ENCODE measurements around the gene CCIN. TPM values are rescaled to one million over a fixed set of nuclear protein-coding genes. Genes with fewer than 3 reads are reported as not detected.

Gene CCIN
- total RNA-seq, 2 donors from 2014 or later: 0.12 TPM; not detected in 1

DNA sequence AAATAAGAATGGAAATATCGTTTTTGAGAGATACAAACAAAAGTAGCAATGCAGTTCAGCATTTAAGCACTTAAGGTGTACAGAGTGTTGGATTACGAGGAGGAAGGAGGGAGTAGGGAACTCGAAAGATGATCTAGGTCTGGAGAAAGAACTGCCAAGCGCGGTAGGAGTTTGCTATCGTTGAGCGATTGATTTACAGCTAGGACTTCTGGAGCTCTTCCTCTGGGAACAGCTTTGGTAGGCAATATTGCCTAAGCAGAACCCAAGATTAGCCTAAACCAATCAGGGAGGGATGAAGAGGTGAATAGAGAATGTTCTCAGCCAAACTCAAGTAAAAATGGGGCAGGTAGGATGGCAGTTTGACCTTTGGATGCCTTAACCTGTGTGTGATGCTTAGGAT lies 22.5 kb downstream of the CCIN start:
- Mint-ChIP-seq H3K27me3 (ENCODE audit: low read depth) (peaks cover 13% of the 10 kb centered on the region), H3K27ac (peak overlapping the region; percentile 97), H3K4me1 (ENCODE audit: low read depth) (peaks cover 48% of the 10 kb centered on the region), H3K4me3 (peak overlapping the region; percentile 98 to 100), H3K36me3 (ENCODE audit: insufficient read depth in 2 of 2) (peaks cover 7 to 17% of the 10 kb centered on the region in 2 donors), H3K9me3 (no peaks in the 10 kb centered on the region)
- no peak for DNase-seq
- no peak for ATAC-seq (replicated peaks in 1 of 2)

GRCh38 chr9:36192196-36192595 lies 23.0 kb downstream of the CCIN start:
- no peak for ATAC-seq (replicated peaks in 1 of 2)
- peaks cover 7 to 17% of the 10 kb centered on the region in 2 donors for H3K36me3 Mint-ChIP-seq (ENCODE audit: insufficient read depth in 2 of 2)
- H3K4me1 Mint-ChIP-seq (ENCODE audit: low read depth): peaks cover 48% of the 10 kb centered on the region

GRCh38 chr9:36193023-36193422 lies 23.8 kb downstream of the CCIN start:
- peak overlapping the region; percentile 98 to 100 for H3K4me3 Mint-ChIP-seq
- peaks cover 13% of the 10 kb centered on the region for H3K27me3 Mint-ChIP-seq (ENCODE audit: low read depth)
- H3K4me1 Mint-ChIP-seq (ENCODE audit: low read depth): peaks cover 48% of the 10 kb centered on the region
- H3K36me3 Mint-ChIP-seq (ENCODE audit: insufficient read depth in 2 of 2): peaks cover 7 to 17% of the 10 kb centered on the region in 2 donors
- no peaks in the 10 kb centered on the region for H3K9me3 Mint-ChIP-seq
- DNase-seq (no peak), ATAC-seq (replicated peaks in 1 of 2) (no peak)
- H3K27ac Mint-ChIP-seq: peak overlapping the region; percentile 96

More at GRCh38 chr9:36192196-36192595, 23.0 kb downstream of the CCIN start:
- H3K27ac Mint-ChIP-seq: peak overlapping the region; percentile 97
- H3K4me3 Mint-ChIP-seq: peak overlapping the region; percentile 98 to 100
- peaks cover 13% of the 10 kb centered on the region for H3K27me3 Mint-ChIP-seq (ENCODE audit: low read depth)
- no peaks in the 10 kb centered on the region for H3K9me3 Mint-ChIP-seq
- DNase-seq: no peak

- DNase-seq: no peak
- Mint-ChIP-seq H3K4me3 (peak overlapping the region; percentile 98 to 100), H3K27ac (peak overlapping the region; percentile 96), H3K9me3 (no peaks in the 10 kb centered on the region), H3K27me3 (ENCODE audit: low read depth) (no peaks in the 10 kb centered on the region), H3K36me3 (ENCODE audit: insufficient read depth in 2 of 2) (peaks cover 9 to 20% of the 10 kb centered on the region in 2 donors), H3K4me1 (ENCODE audit: low read depth) (peaks cover 48% of the 10 kb centered on the region)
- ATAC-seq (replicated peaks in 1 of 2): no peak
Observed at GRCh38 chr9:36194326-36195000, 25.3 kb downstream of the CCIN start.

GRCh38 chr9:36204906-36205547 lies 35.8 kb downstream of the CCIN start:
- Mint-ChIP-seq H3K4me3 (no peak overlapping the region), H3K4me1 (ENCODE audit: low read depth) (peaks cover 47% of the 10 kb centered on the region), H3K9me3 (no peaks in the 10 kb centered on the region), H3K27me3 (ENCODE audit: low read depth) (no peaks in the 10 kb centered on the region), H3K36me3 (ENCODE audit: insufficient read depth in 2 of 2) (peaks cover 3 to 22% of the 10 kb centered on the region in 2 donors), H3K27ac (peak overlapping the region; percentile 79)
- DNase-seq (no peak), ATAC-seq (replicated peaks in 1 of 2) (no peak)

GRCh38 chr9:36207016-36207415 lies 37.8 kb downstream of the CCIN start:
- DNase-seq (no peak), ATAC-seq (replicated peaks in 1 of 2) (peak; percentile 17 to 30)
- H3K36me3 Mint-ChIP-seq (ENCODE audit: insufficient read depth in 2 of 2): peaks cover 5 to 26% of the 10 kb centered on the region in 2 donors
- H3K9me3 Mint-ChIP-seq: no peaks in the 10 kb centered on the region
- peak overlapping the region in 1 of 2 donors; percentile 81 for H3K4me3 Mint-ChIP-seq
- H3K27me3 Mint-ChIP-seq (ENCODE audit: low read depth): no peaks in the 10 kb centered on the region
- peak overlapping the region; percentile 95 for H3K27ac Mint-ChIP-seq
- H3K4me1 Mint-ChIP-seq (ENCODE audit: low read depth): peaks cover 54% of the 10 kb centered on the region

- Mint-ChIP-seq H3K36me3 (ENCODE audit: insufficient read depth in 2 of 2) (peaks cover 2 to 22% of the 10 kb centered on the region in 2 donors), H3K4me3 (peak overlapping the region; percentile 20 to 81), H3K9me3 (no peaks in the 10 kb centered on the region), H3K27me3 (ENCODE audit: low read depth) (no peaks in the 10 kb centered on the region), H3K4me1 (ENCODE audit: low read depth) (peaks cover 54% of the 10 kb centered on the region), H3K27ac (peak overlapping the region; percentile 95)
- peak; percentile 70 to 74 for ATAC-seq (replicated peaks in 1 of 2)
- no peak for DNase-seq
Observed at GRCh38 chr9:36207546-36208012, 38.4 kb downstream of the CCIN start.

DNA sequence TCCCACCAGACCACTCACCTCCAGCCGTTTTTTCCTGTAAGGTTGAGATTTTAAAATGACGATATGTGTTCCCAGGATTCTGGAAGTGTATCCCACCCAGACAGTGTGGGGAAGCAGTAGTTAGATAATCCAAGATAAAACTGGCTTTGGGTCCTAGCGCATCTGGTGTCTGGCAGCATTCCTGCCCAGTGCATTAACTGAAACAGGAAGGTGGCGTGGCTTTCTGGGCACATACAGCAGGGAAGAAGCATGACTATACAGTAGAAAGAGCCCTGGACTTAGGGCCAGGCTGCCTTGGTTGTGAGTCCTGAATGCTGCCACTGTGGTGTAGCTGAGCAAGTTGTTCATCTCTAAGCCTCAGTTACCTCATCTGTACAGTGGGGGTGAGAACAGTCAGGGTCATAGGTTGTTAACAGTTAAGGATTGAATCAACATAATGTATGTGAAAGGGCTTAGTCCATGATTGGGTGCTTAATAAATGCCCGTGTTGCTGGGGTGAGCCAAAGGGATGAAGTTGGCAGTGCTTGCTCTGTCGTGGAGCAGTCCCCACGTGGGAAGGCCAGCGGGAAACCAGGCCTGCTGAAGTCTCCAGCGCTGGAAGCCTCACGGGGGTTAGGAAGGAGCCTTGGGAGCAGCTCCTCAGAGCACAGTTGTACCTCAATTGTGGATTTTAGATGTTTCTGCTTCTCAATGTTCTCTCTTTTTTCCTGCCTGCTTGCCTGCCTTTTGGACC lies 39.5 kb downstream of the CCIN start:
- peak in 1 of 2 donors; percentile 20 for ATAC-seq (replicated peaks in 1 of 2)
- Mint-ChIP-seq H3K4me3 (peak overlapping the region in 1 of 2 donors; percentile 73), H3K9me3 (no peaks in the 10 kb centered on the region), H3K36me3 (ENCODE audit: insufficient read depth in 2 of 2) (peaks cover 2 to 22% of the 10 kb centered on the region in 2 donors), H3K27me3 (ENCODE audit: low read depth) (no peaks in the 10 kb centered on the region), H3K4me1 (ENCODE audit: low read depth) (peaks cover 60% of the 10 kb centered on the region), H3K27ac (peak overlapping the region; percentile 95)
- DNase-seq: no peak

DNA sequence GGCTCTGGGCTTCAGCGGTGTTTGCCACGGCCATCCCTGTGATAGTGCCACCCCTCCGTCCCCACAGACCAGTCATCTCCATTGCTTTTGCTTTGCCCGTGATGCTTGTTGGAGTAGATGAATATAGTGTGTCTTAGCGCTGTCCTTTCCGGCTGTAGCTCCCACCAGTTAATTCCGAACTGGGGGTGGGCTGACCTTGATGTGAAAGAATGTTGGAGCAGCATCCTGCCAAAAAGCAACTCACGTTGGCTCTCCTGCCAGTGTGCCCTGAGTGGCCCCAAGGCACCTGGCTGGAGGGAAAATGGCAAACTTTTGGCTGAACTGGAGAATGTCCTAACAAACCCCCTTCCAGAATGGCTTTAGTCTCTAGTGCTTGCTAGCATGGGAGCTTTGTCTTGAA lies 41.5 kb downstream of the CCIN start:
- H3K9me3 Mint-ChIP-seq: no peaks in the 10 kb centered on the region
- peaks cover 2 to 16% of the 10 kb centered on the region in 2 donors for H3K36me3 Mint-ChIP-seq (ENCODE audit: insufficient read depth in 2 of 2)
- H3K27ac Mint-ChIP-seq: peak overlapping the region; percentile 63
- H3K27me3 Mint-ChIP-seq (ENCODE audit: low read depth): no peaks in the 10 kb centered on the region
- peaks cover 61% of the 10 kb centered on the region for H3K4me1 Mint-ChIP-seq (ENCODE audit: low read depth)
- ATAC-seq (replicated peaks in 1 of 2) (no peak), DNase-seq (no peak)
- no peak overlapping the region for H3K4me3 Mint-ChIP-seq

GRCh38 chr9:36211510-36211909 lies 42.3 kb downstream of the CCIN start:
- H3K4me1 Mint-ChIP-seq (ENCODE audit: low read depth): peaks cover 59% of the 10 kb centered on the region
- H3K27me3 Mint-ChIP-seq (ENCODE audit: low read depth): no peaks in the 10 kb centered on the region
- no peak overlapping the region for H3K4me3 Mint-ChIP-seq
- H3K27ac Mint-ChIP-seq: peak overlapping the region; percentile 12
- H3K36me3 Mint-ChIP-seq (ENCODE audit: insufficient read depth in 2 of 2): peaks cover 2 to 18% of the 10 kb centered on the region in 2 donors
- DNase-seq (no peak), ATAC-seq (replicated peaks in 1 of 2) (no peak)
- no peaks in the 10 kb centered on the region for H3K9me3 Mint-ChIP-seq

DNA sequence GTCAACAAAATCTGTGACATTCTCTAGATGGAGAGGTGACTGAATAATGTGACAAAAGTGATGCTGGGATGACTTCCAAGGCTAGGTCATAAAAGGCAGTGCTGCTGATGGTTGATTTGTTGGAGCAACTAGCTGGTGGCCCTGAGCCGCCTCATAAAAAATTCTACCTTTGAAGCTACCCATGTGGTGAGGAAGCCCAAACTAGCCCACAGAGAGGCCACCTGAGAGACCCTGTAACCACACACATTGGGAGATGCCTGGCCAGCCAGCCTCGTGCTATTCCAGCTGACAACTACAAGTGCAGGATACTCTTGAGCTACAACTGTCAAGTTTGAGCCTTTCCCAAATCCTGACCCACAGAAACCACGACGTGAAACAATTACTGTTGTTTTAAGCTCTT lies 44.2 kb downstream of the CCIN start:
- H3K4me1 Mint-ChIP-seq (ENCODE audit: low read depth): peaks cover 58% of the 10 kb centered on the region

DNA sequence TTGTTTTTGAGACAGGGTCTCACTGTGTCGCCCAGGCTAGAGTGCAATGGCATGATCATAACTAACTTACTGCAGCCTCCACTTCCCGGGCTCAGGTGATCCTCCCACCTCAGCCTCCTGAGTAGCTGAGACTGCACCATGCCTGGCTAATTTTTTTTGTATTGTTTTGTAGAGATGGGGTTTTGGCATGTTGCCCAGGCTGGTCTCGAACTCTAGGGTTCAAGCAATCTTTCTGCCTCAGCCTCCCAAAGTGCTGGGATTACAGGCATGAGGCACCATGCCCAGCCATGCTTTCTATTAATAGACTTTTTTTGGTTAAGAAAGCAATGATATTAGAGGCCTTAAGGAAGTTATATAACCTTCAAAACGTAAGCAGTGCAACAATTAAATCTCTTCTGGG lies 44.8 kb downstream of the CCIN start:
- peaks cover 2 to 20% of the 10 kb centered on the region in 2 donors for H3K36me3 Mint-ChIP-seq (ENCODE audit: insufficient read depth in 2 of 2)
- no peak for ATAC-seq (replicated peaks in 1 of 2)
- no peak overlapping the region for H3K4me3 Mint-ChIP-seq
- no peak for DNase-seq
- no peaks in the 10 kb centered on the region for H3K9me3 Mint-ChIP-seq
- H3K27ac Mint-ChIP-seq: no peak overlapping the region
- H3K27me3 Mint-ChIP-seq (ENCODE audit: low read depth): no peaks in the 10 kb centered on the region
- peaks cover 58% of the 10 kb centered on the region for H3K4me1 Mint-ChIP-seq (ENCODE audit: low read depth)

More for the DNA sequence above, 44.2 kb downstream of the CCIN start:
- Mint-ChIP-seq H3K27me3 (ENCODE audit: low read depth) (no peaks in the 10 kb centered on the region), H3K27ac (peak overlapping the region; percentile 30), H3K36me3 (ENCODE audit: insufficient read depth in 2 of 2) (peaks cover 2 to 18% of the 10 kb centered on the region in 2 donors), H3K9me3 (no peaks in the 10 kb centered on the region), H3K4me3 (no peak overlapping the region)
- ATAC-seq (replicated peaks in 1 of 2) (no peak), DNase-seq (no peak)

DNA sequence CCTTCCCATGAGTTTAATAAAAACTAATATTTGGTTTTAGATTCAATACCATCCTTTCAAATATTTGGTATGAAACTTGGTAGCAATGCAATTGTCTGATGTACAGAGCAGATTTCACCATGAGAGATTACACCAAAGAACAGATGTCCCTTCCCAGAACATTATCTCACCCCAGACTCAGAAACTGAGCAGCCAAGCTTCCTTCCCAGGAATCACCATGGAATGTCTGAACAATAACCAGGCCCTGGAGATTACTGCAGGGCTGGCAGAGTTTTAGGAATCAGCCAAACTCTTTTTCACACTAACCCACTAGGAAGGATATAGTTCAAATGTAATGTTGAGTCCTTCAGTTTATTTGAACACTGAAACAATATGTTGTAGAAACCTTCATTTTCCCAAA lies 45.4 kb downstream of the CCIN start:
- no peaks in the 10 kb centered on the region for H3K27me3 Mint-ChIP-seq (ENCODE audit: low read depth)
- no peak overlapping the region for H3K4me3 Mint-ChIP-seq
- DNase-seq (no peak), ATAC-seq (replicated peaks in 1 of 2) (no peak)
- H3K36me3 Mint-ChIP-seq (ENCODE audit: insufficient read depth in 2 of 2): peaks cover 2 to 18% of the 10 kb centered on the region in 2 donors
- no peak overlapping the region for H3K27ac Mint-ChIP-seq
- no peaks in the 10 kb centered on the region for H3K9me3 Mint-ChIP-seq
- H3K4me1 Mint-ChIP-seq (ENCODE audit: low read depth): peaks cover 56% of the 10 kb centered on the region

Measured in activated T-cell treated with anti-CD3 and anti-CD28 coated beads, Interleukin-2, amount 50 U/mL, for 72 hours (primary cell).